Natural killer cell treated with Interleukin-12 subunit alpha and Interleukin-12 subunit beta and Interleukin-15 and Interleukin-18, amount 100 ng/mL, for 72 hours (primary cell): ENCODE results near the gene GAPDHS. TPM values are rescaled to one million over a fixed set of nuclear protein-coding genes. Genes with fewer than 3 reads are reported as not detected.

Source experiments
- ATAC-seq, 2 donors: fragments of 150-1000 bp; cut with Tn5 transposase in 1 of 2; sonication (Bioruptor Pico), chemical (Tn5 transposase) in 1 of 2; 2 replicates each; pipeline ENCODE4 v1.10.0; 2021
- DNase-seq: peaks from one replicate; pipeline ENCODE4 v3.0.0; 2022; ENCODE audit warnings: low spot score
- H3K27ac Mint-ChIP-seq, 2 donors: 1 replicate in 1 of 2; 2 replicates in 1 of 2; pipeline ENCODE4 v1.8.0; 2022; ENCODE audit warnings: mixed read lengths in 2 of 2, mild to moderate bottlenecking in 1 of 2, moderate library complexity in 1 of 2
- H3K27me3 Mint-ChIP-seq, 2 donors: 1 replicate in 1 of 2; 2 replicates in 1 of 2; pipeline ENCODE4 v1.8.0; 2022; ENCODE audit warnings: mixed read lengths in 2 of 2
- H3K36me3 Mint-ChIP-seq: one replicate; pipeline ENCODE4 v1.8.0; 2022; ENCODE audit warnings: mixed read lengths
- H3K4me1 Mint-ChIP-seq, 2 donors: 1 replicate in 1 of 2; 2 replicates in 1 of 2; pipeline ENCODE4 v1.8.0; 2022; ENCODE audit warnings: low read depth in 2 of 2, mixed read lengths in 2 of 2, mild to moderate bottlenecking in 1 of 2
- H3K4me3 Mint-ChIP-seq: one replicate; pipeline ENCODE4 v1.8.0; 2022; ENCODE audit warnings: mixed read lengths
- H3K9me3 Mint-ChIP-seq: 2 replicates; pipeline ENCODE4 v1.8.0; 2022; ENCODE audit warnings: mixed read lengths
- total RNA-seq, 2 donors: library from RNA; stranded (reverse); gene quantifications; one replicate each; pipeline ENCODE4 v1.2.3, GENCODE V29; 2022

The GAPDHS gene
- total RNA-seq, 2 donors from 2014 or later = not detected

GRCh38 chr19:35551091-35551810 is 18.0 kb downstream of the GAPDHS start:
- Mint-ChIP-seq H3K27ac (no peak overlapping the region), H3K27me3 (peaks cover 8 to 11% of the 10 kb centered on the region in 2 donors), H3K4me1 (peaks cover 17 to 19% of the 10 kb centered on the region in 2 donors), H3K4me3 (no peak overlapping the region), H3K36me3 (no peaks in the 10 kb centered on the region), H3K9me3 (no peaks in the 10 kb centered on the region)
- ATAC-seq (no peak), DNase-seq (no peak)

- no peak overlapping the region for H3K27ac Mint-ChIP-seq
- H3K9me3 Mint-ChIP-seq = no peaks in the 10 kb centered on the region
- peaks cover 12 to 15% of the 10 kb centered on the region in 2 donors for H3K4me1 Mint-ChIP-seq
- peaks cover 5% of the 10 kb centered on the region for H3K36me3 Mint-ChIP-seq
- DNase-seq (no peak), ATAC-seq (no peak)
- H3K27me3 Mint-ChIP-seq = peaks cover 15 to 19% of the 10 kb centered on the region in 2 donors
- no peak overlapping the region for H3K4me3 Mint-ChIP-seq
Measured at GRCh38 chr19:35552534-35553384, 19.5 kb downstream of the GAPDHS start.

GRCh38 chr19:35553385-35554000 is 20.2 kb downstream of the GAPDHS start:
- Mint-ChIP-seq H3K4me3 (no peak overlapping the region), H3K27ac (no peak overlapping the region), H3K27me3 (peaks cover 15 to 19% of the 10 kb centered on the region in 2 donors), H3K9me3 (no peaks in the 10 kb centered on the region), H3K36me3 (peaks cover 5% of the 10 kb centered on the region), H3K4me1 (peaks cover 12 to 17% of the 10 kb centered on the region in 2 donors)
- DNase-seq = no peak
- no peak for ATAC-seq

- peaks cover 5% of the 10 kb centered on the region for H3K36me3 Mint-ChIP-seq
- H3K27me3 Mint-ChIP-seq = peaks cover 15 to 19% of the 10 kb centered on the region in 2 donors
- no peaks in the 10 kb centered on the region for H3K9me3 Mint-ChIP-seq
- ATAC-seq = no peak
- no peak overlapping the region for H3K27ac Mint-ChIP-seq
- H3K4me1 Mint-ChIP-seq = peaks cover 10 to 13% of the 10 kb centered on the region in 2 donors
- no peak overlapping the region for H3K4me3 Mint-ChIP-seq
- DNase-seq = no peak
Measured at GRCh38 chr19:35554076-35554475, 20.8 kb downstream of the GAPDHS start.

- no peak overlapping the region for H3K4me3 Mint-ChIP-seq
- DNase-seq = peak; percentile 50
- peaks cover 5% of the 10 kb centered on the region for H3K36me3 Mint-ChIP-seq
- no peak overlapping the region for H3K27ac Mint-ChIP-seq
- no peaks in the 10 kb centered on the region for H3K9me3 Mint-ChIP-seq
- H3K4me1 Mint-ChIP-seq = peaks cover 6 to 18% of the 10 kb centered on the region in 2 donors
- ATAC-seq = no peak
- peaks cover 23 to 32% of the 10 kb centered on the region in 2 donors for H3K27me3 Mint-ChIP-seq
Measured at GRCh38 chr19:35555301-35556005, 22.2 kb downstream of the GAPDHS start.

- ATAC-seq (no peak), DNase-seq (peak; percentile 55)
- no peak overlapping the region for H3K27ac Mint-ChIP-seq
- peaks cover 26 to 38% of the 10 kb centered on the region in 2 donors for H3K27me3 Mint-ChIP-seq
- no peaks in the 10 kb centered on the region for H3K9me3 Mint-ChIP-seq
- peaks cover 6 to 18% of the 10 kb centered on the region in 2 donors for H3K4me1 Mint-ChIP-seq
- peak overlapping the region; percentile 19 for H3K4me3 Mint-ChIP-seq
- peaks cover 5% of the 10 kb centered on the region for H3K36me3 Mint-ChIP-seq
Measured at GRCh38 chr19:35556025-35556590, 22.9 kb downstream of the GAPDHS start.

GRCh38 chr19:35556846-35557538 is 23.7 kb downstream of the GAPDHS start:
- no peaks in the 10 kb centered on the region for H3K9me3 Mint-ChIP-seq
- peak overlapping the region; percentile 69 for H3K4me3 Mint-ChIP-seq
- no peak for ATAC-seq
- peaks cover 6 to 18% of the 10 kb centered on the region in 2 donors for H3K4me1 Mint-ChIP-seq
- no peak overlapping the region for H3K27ac Mint-ChIP-seq
- peak; percentile 16 for DNase-seq
- H3K27me3 Mint-ChIP-seq = peaks cover 31 to 47% of the 10 kb centered on the region in 2 donors
- H3K36me3 Mint-ChIP-seq = peaks cover 5% of the 10 kb centered on the region

- peak overlapping the region; percentile 69 for H3K4me3 Mint-ChIP-seq
Measured at GRCh38 chr19:35557539-35558399, 24.5 kb downstream of the GAPDHS start.

GRCh38 chr19:35558400-35559280 is 25.4 kb downstream of the GAPDHS start:
- H3K4me3 Mint-ChIP-seq = no peak overlapping the region
- peaks cover 31 to 57% of the 10 kb centered on the region in 2 donors for H3K27me3 Mint-ChIP-seq
- ATAC-seq = no peak
- H3K4me1 Mint-ChIP-seq = peaks cover 6 to 18% of the 10 kb centered on the region in 2 donors
- H3K27ac Mint-ChIP-seq = no peak overlapping the region
- no peaks in the 10 kb centered on the region for H3K9me3 Mint-ChIP-seq
- peak; percentile 55 for DNase-seq
- H3K36me3 Mint-ChIP-seq = peaks cover 5% of the 10 kb centered on the region

More at GRCh38 chr19:35557539-35558399, 24.5 kb downstream of the GAPDHS start:
- peak; percentile 40 to 74 for ATAC-seq
- peak; percentile 71 for DNase-seq
- Mint-ChIP-seq H3K9me3 (no peaks in the 10 kb centered on the region), H3K36me3 (peaks cover 5% of the 10 kb centered on the region), H3K4me1 (peaks cover 6 to 18% of the 10 kb centered on the region in 2 donors), H3K27ac (no peak overlapping the region), H3K27me3 (peaks cover 34 to 54% of the 10 kb centered on the region in 2 donors)

- ATAC-seq (no peak), DNase-seq (peak; percentile 22)
- Mint-ChIP-seq H3K4me1 (peaks cover 6 to 18% of the 10 kb centered on the region in 2 donors), H3K9me3 (no peaks in the 10 kb centered on the region), H3K36me3 (peaks cover 5% of the 10 kb centered on the region), H3K27ac (no peak overlapping the region), H3K27me3 (peaks cover 28 to 57% of the 10 kb centered on the region in 2 donors), H3K4me3 (no peak overlapping the region)
Measured at GRCh38 chr19:35559281-35559659, 26.0 kb downstream of the GAPDHS start.

GRCh38 chr19:35559781-35560180 is 26.5 kb downstream of the GAPDHS start:
- Mint-ChIP-seq H3K9me3 (no peaks in the 10 kb centered on the region), H3K4me3 (no peak overlapping the region), H3K27ac (no peak overlapping the region), H3K4me1 (peaks cover 6 to 15% of the 10 kb centered on the region in 2 donors), H3K27me3 (peaks cover 24 to 57% of the 10 kb centered on the region in 2 donors), H3K36me3 (peaks cover 5% of the 10 kb centered on the region)
- DNase-seq (peak; percentile 12), ATAC-seq (no peak)
